SU-DHL-6 (cell line): ENCODE measurements around the gene ARID5B.

Experiments used
- CTCF ChIP-seq: fragments of 200-600 bp; sonication (generic); IDR thresholded peaks from one replicate; pipeline ENCODE4 v1.5.1; 2017; ENCODE audit warnings: antibody characterized with exemption, mild to moderate bottlenecking, low read length, moderate library complexity; ENCODE audit not compliant: insufficient read depth, poor library complexity, severe bottlenecking
- EZH2phosphoT487 ChIP-seq: fragments of 200-600 bp; sonication (generic), shearing (Covaris generic); conservative IDR thresholded peaks from 2 replicates; pipeline ENCODE4 v1.6.1; 2018; ENCODE audit warnings: mild to moderate bottlenecking, antibody characterized with exemption, low read length, moderate library complexity, mixed read lengths

GRCh38 chr10:62034096-62034640 is 132.7 kb downstream of the ARID5B start:
- no peak for TF ChIP-seq CTCF
- no peak for TF ChIP-seq EZH2phosphoT487
